RWPE2 (cell line): ENCODE measurements around the gene ERCC6L2.

Source experiments
- ATAC-seq: fragments of 200-7000 bp; cut with Tn5 transposase; 3 replicates; pipeline ENCODE4 v1.9.1; 2021; ENCODE audit warnings: low read depth
- DNase-seq: peaks from one replicate; pipeline ENCODE4 v3.0.0-alpha.2; 2020; ENCODE audit warnings: low spot score
- H3K27ac ChIP-seq: fragments of 450-650 bp; 2 replicates; pipeline ENCODE4 v1.5.1; 2017; ENCODE audit warnings: mild to moderate bottlenecking; ENCODE audit not compliant: poor library complexity, severe bottlenecking
- H3K27me3 ChIP-seq: fragments of 250-450 bp; sonication (Bioruptor Pico); 2 replicates; pipeline ENCODE4 v1.5.1; 2021; ENCODE audit warnings: mild to moderate bottlenecking, moderate library complexity; ENCODE audit not compliant: insufficient read depth, poor library complexity, severe bottlenecking
- H3K36me3 ChIP-seq: fragments of 250-450 bp; sonication (Bioruptor Pico); 2 replicates; pipeline ENCODE4 v1.5.1; 2020; ENCODE audit warnings: low read depth, mild to moderate bottlenecking, moderate library complexity
- H3K4me1 ChIP-seq: fragments of 250-450 bp; sonication (Bioruptor Pico); 2 replicates; pipeline ENCODE4 v1.5.1; 2021; ENCODE audit warnings: mild to moderate bottlenecking, moderate library complexity; ENCODE audit not compliant: insufficient read depth, poor library complexity, severe bottlenecking
- H3K4me3 ChIP-seq: fragments of 250-450 bp; sonication (Bioruptor Pico); 2 replicates; pipeline ENCODE4 v1.5.1; 2021; ENCODE audit warnings: mild to moderate bottlenecking, moderate library complexity; ENCODE audit not compliant: severe bottlenecking
- H3K9me3 ChIP-seq: fragments of 250-450 bp; sonication (Bioruptor Pico); 2 replicates; pipeline ENCODE4 v1.5.1; 2021; ENCODE audit warnings: mild to moderate bottlenecking, moderate library complexity; ENCODE audit not compliant: severe bottlenecking
- CTCF ChIP-seq: fragments of 450-650 bp; IDR thresholded peaks from one replicate; pipeline ENCODE4 v1.5.1; 2017; ENCODE audit warnings: mild to moderate bottlenecking, moderate library complexity; ENCODE audit not compliant: poor library complexity, severe bottlenecking

The ERCC6L2 gene

GRCh38 chr9:95840074-95840473 lies 35.4 kb upstream of the ERCC6L2 start:
- DNase-seq = no peak
- no peaks in the 10 kb centered on the region for H3K27me3 ChIP-seq
- H3K36me3 ChIP-seq = no peaks in the 10 kb centered on the region
- ATAC-seq = no peak
- no peak overlapping the region for H3K27ac ChIP-seq
- TF ChIP-seq CTCF = no peak
- no peaks in the 10 kb centered on the region for H3K4me1 ChIP-seq
- no peaks in the 10 kb centered on the region for H3K9me3 ChIP-seq
- no peak overlapping the region for H3K4me3 ChIP-seq

- Histone ChIP-seq H3K4me3 (no peak overlapping the region), H3K27ac (no peak overlapping the region), H3K9me3 (no peaks in the 10 kb centered on the region), H3K27me3 (no peaks in the 10 kb centered on the region), H3K36me3 (no peaks in the 10 kb centered on the region), H3K4me1 (no peaks in the 10 kb centered on the region)
- DNase-seq (no peak), ATAC-seq (no peak)
- TF ChIP-seq CTCF = no peak
Observed at GRCh38 chr9:95841377-95841776, 34.1 kb upstream of the ERCC6L2 start.

GRCh38 chr9:95845751-95846150 lies 29.7 kb upstream of the ERCC6L2 start:
- Histone ChIP-seq H3K4me1 (peaks cover 3% of the 10 kb centered on the region), H3K36me3 (no peaks in the 10 kb centered on the region), H3K27me3 (no peaks in the 10 kb centered on the region), H3K4me3 (no peak overlapping the region), H3K9me3 (peaks cover 3% of the 10 kb centered on the region), H3K27ac (no peak overlapping the region)
- no peak for ATAC-seq
- TF ChIP-seq CTCF = no peak
- no peak for DNase-seq

- no peak for DNase-seq
- ATAC-seq = no peak
- Histone ChIP-seq H3K27ac (no peak overlapping the region), H3K36me3 (no peaks in the 10 kb centered on the region), H3K9me3 (peaks cover 3% of the 10 kb centered on the region), H3K4me3 (no peak overlapping the region), H3K4me1 (peaks cover 23% of the 10 kb centered on the region), H3K27me3 (no peaks in the 10 kb centered on the region)
- no peak for TF ChIP-seq CTCF
Observed at GRCh38 chr9:95848764-95849163, 26.7 kb upstream of the ERCC6L2 start.

GRCh38 chr9:95852059-95853032 lies 23.1 kb upstream of the ERCC6L2 start:
- Histone ChIP-seq H3K4me1 (peaks cover 57% of the 10 kb centered on the region), H3K4me3 (no peak overlapping the region), H3K27me3 (no peaks in the 10 kb centered on the region), H3K27ac (peak overlapping the region; percentile 92), H3K9me3 (peaks cover 3% of the 10 kb centered on the region), H3K36me3 (no peaks in the 10 kb centered on the region)
- ATAC-seq (no peak), DNase-seq (no peak)
- TF ChIP-seq CTCF = no peak
